HG02938 (cell line): Measurements from ENCODE around the gene SFXN2.
"Not testable (repeated sequence)": the region's sequence is repeated elsewhere in the genome, so short reads cannot be mapped to it uniquely, and the experiment has no call there.

Experiments used
- ATAC-seq: cut with Tn5 transposase; IDR thresholded peaks from one replicate; pipeline ENCODE4 v1.9.1; 2021; ENCODE audit warnings: mild to moderate bottlenecking, moderate library complexity; ENCODE audit not compliant: unreplicated experiment

Gene SFXN2, protein sequence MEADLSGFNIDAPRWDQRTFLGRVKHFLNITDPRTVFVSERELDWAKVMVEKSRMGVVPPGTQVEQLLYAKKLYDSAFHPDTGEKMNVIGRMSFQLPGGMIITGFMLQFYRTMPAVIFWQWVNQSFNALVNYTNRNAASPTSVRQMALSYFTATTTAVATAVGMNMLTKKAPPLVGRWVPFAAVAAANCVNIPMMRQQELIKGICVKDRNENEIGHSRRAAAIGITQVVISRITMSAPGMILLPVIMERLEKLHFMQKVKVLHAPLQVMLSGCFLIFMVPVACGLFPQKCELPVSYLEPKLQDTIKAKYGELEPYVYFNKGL

DNA sequence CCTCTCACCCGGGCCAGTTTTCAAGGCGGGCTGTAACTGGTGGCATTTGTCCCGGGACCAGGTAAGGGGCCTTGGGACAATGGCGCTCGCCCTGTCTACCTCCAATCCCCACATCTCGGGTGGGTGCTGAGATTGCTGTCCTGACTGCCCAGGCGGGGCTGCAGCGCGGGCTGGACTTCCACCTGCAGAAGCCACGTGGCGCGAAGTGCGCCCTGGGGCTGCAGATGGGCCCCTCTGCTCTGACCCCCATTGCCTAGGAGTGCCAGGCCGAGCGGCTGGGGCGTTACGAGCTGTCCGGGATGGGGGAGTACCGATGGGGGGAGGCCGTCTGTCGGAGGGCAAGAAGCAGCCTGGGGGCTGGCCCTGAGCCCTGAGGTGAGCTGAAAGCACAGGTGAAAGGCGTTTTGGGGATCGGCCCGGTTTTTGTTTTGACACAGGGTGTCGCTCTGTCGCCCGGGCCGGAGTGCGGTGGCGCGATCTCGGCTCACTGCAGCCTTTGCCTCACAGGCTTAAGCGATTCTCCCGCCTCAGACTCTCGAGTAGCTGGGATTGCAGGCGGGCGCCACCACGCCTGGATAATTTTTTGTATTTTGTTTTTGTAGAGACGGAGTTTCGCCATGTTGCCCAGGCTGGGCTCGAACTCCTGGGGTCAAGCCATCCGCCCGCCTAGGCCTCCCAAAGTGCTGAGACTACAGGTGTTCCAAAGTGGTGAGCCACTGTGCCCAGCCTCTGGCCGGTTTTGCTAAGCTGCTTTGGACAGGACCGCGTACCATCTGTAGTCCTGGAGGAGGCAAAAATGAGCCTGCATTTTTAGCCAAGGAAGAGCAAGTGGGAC lies at the start of gene SFXN2:
Gene SFXN2, plus strand, starts transcription at position 16 of the 835 bp plus-strand sequence. CDS start 12,001 bp downstream, outside the sequence.
- peak; percentile 7 for ATAC-seq

DNA sequence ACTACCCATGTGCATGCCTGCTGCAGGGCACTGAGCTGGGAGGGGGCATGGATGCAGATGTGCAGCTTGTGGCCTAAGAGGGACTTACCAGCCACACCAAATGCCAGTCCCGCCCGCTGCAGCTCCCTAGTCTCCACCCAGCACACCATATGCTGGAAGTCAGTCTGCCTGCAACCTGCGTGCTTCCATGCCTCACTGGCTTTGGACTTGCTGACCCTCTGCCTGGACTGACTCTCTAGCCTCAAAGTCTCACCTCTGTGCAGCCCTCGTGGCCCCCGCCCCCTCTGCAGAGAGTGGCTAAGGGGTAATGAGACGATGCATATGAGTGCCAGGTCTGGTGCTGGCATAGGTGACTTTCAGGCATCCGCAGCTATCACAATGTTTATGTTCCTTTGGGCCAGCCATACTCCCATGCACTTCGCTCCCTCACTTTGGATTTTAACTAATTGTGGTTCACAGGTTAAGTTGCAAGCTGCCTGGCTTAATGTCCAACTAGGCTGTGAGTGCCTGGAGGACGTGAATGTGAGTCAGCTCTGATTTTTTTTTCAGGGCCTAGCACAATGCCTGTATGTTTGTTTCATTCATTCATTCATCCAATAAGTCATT lies 48.4 kb upstream of the SFXN2 start:
- ATAC-seq = no peak

DNA sequence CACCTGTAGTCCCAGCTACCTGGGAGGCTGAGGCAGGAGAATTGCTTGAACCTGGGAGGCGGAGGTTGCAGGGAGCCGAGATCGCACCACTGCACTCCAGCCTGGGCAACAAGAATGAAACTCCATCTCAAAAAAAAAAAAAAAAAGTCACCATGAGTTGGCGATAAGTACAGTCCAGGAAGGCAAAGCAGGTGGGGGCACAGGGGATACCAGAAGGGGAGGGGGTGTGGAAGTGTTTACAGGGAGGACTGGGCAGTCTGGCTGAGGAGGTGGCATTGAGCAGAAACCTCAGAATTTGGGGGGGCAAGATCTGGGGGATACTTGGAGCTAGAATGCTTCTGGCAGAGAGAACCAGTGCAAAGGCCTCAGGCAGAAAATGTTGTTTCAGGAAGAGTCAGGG lies 47.0 kb upstream of the SFXN2 start:
- not testable (repeated sequence) for ATAC-seq

GRCh38 chr10:102668326-102669107 lies 45.9 kb upstream of the SFXN2 start:
- ATAC-seq = no peak

- ATAC-seq = no peak
These were observed 45.0 kb upstream of the SFXN2 start for GRCh38 chr10:102669206-102670064.

- ATAC-seq = no peak
These were observed 44.3 kb upstream of the SFXN2 start for GRCh38 chr10:102670065-102670670.

DNA sequence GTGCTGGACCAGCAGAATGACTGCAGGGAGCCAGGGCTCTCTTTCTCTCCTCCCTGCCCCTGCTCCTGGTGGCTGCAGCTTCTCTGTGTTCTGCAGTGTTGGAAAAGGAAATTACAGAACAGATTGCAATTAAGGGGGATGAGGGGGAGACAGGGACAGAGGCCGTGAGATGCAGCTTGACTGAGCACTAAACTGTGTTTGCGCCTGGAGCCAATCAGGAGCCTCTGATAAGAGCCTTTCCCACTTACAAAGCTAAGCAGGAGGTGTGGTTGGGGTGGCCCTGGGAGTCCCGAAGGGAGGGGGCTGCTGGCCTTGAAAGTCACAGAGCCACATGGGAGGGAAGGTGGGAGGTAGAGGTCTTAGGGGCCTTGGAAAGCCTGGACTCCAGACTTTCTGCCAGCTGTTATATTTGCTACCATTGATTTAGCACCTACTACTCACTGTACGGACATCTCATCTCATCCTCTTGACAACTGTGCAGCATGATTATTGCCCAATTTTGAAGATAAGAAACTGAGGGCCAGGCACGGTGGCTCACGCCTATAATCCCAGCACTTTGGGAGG lies 43.5 kb upstream of the SFXN2 start:
- no peak for ATAC-seq

- no peak for ATAC-seq
These were observed 41.1 kb upstream of the SFXN2 start for GRCh38 chr10:102673236-102673818.

- peak; percentile 45 for ATAC-seq
These were observed 40.5 kb upstream of the SFXN2 start for GRCh38 chr10:102673819-102674511.

- no peak for ATAC-seq
These were observed 39.9 kb upstream of the SFXN2 start for GRCh38 chr10:102674566-102674965.

- ATAC-seq = no peak
These were observed 39.3 kb upstream of the SFXN2 start for GRCh38 chr10:102675011-102675665.

- no peak for ATAC-seq
These were observed 38.5 kb upstream of the SFXN2 start for GRCh38 chr10:102675666-102676533.

DNA sequence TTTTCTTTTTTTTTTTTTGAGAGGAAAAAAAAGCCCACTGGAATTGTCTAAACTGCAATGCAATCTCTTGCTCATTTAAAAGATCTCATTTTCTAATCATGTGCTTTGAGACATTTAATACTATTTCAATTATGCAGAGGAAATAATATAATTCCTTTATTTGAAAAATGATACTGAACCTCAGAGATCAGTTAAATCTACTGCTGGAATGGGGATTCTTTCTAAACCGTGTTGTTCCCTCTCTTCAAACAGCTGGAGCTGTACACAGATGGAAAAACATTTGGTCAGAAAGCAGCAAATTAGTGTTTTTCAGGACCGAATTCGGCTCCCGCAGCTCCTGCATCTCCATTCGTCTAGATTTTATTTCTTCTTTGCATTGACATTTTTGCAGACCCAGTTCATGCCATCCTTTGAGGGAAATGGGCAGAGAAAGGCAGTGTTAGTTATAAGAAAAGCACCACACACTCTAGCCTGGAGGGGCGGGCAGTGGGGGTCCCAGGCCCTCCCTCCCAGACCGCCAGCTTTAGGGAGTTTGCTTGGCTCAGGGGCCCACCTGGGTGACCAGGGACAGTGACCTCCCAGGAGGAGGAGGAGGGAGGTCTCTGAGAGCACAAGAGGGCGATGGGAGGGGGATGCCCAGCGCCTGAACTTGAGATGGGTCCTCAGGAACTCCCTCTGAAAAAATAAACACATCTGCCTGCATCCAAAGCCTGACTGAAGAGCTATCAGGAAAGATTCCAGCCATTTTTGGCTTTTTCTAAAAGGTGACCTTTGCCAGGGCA lies 37.7 kb upstream of the SFXN2 start:
- ATAC-seq = no peak

DNA sequence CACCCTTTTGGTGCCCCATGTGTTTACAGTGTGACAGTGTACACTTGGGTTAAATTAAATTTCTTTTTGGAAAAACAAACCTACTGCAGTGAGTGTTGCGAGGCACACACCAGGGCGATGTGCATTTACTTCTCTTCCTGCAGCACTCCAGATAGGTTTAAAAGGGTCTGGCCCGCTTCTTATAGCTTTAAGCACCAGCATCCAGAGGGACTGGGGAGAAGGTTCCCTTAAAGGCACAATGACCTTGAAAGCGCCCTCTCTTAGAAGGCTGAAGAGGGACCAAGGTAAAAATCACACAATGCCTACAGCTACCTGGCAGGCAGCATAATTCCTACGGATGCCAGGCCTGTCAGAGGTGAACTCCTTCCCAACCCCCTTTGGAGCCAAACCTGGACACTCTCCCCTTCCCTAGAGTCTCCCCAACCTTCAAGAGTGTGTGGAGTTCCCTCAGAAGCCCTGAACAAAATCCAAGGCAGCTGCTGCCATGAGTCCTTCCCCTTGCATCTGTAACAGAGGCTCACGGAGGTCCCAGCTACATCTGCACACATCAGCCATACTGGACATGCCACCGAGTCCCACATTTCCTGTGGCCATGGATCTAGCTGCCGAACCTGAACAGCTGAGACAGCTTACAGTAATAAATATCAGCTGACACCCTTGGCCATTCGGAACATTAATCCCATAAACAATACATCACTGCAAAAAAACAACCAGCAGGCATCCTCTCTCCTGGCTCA lies 36.9 kb upstream of the SFXN2 start:
- ATAC-seq = no peak

GRCh38 chr10:102678068-102678400 lies 36.4 kb upstream of the SFXN2 start:
- ATAC-seq = no peak
